DND-41 (cell line): Measurements from ENCODE around the gene ICAM1.

Experiments
- ATAC-seq: fragments of 200-7000 bp; cut with Tn5 transposase; 3 replicates; pipeline ENCODE4 v1.9.1; 2021; ENCODE audit warnings: low read depth; ENCODE audit not compliant: insufficient read depth
- DNase-seq: peaks from one replicate; pipeline ENCODE4 v3.0.0-alpha.2; 2020
- H2AFZ ChIP-seq: 2 replicates; pipeline ENCODE4 v1.6.0; 2012; ENCODE audit warnings: low read depth, low read length
- H3K27ac ChIP-seq: 2 replicates; pipeline ENCODE4 v1.5.1; 2012; ENCODE audit warnings: low read length, inconsistent platforms
- H3K27me3 ChIP-seq: fragments of 200-600 bp; sonication (generic); 2 replicates; pipeline ENCODE4 v1.6.0; 2012; ENCODE audit warnings: low read length, mild to moderate bottlenecking, inconsistent platforms; ENCODE audit not compliant: insufficient read depth, poor library complexity
- H3K36me3 ChIP-seq: 2 replicates; pipeline ENCODE4 v1.5.1; 2012; ENCODE audit warnings: low read length, inconsistent platforms; ENCODE audit not compliant: insufficient read depth
- H3K4me1 ChIP-seq: 2 replicates; pipeline ENCODE4 v1.5.1; 2012; ENCODE audit warnings: mild to moderate bottlenecking, low read length; ENCODE audit not compliant: insufficient read depth
- H3K4me2 ChIP-seq: 2 replicates; pipeline ENCODE4 v1.6.0; 2012; ENCODE audit warnings: mild to moderate bottlenecking, moderate library complexity, low read length, inconsistent platforms; ENCODE audit not compliant: insufficient read depth
- H3K4me3 ChIP-seq, 2 experiments: fragments of 200-600 bp in 1 of 2; shearing (Covaris generic) in 1 of 2; 2 replicates each; pipeline ENCODE4 v1.5.1; 2012 to 2016; ENCODE audit warnings: inconsistent platforms in 2 of 2, low read length in 2 of 2, mild to moderate bottlenecking in 2 of 2, low read depth in 1 of 2, moderate library complexity in 1 of 2
- H3K79me2 ChIP-seq: 2 replicates; pipeline ENCODE4 v1.6.0; 2012; ENCODE audit warnings: low read length, inconsistent platforms; ENCODE audit not compliant: insufficient read depth
- H3K9ac ChIP-seq: 2 replicates; pipeline ENCODE4 v1.6.0; 2012; ENCODE audit warnings: low read depth, mild to moderate bottlenecking, inconsistent platforms, low read length, moderate library complexity
- H3K9me3 ChIP-seq: 2 replicates; pipeline ENCODE4 v1.5.1; 2012; ENCODE audit warnings: low read length, moderate library complexity, mild to moderate bottlenecking, inconsistent platforms; ENCODE audit not compliant: insufficient read depth, severe bottlenecking
- H4K20me1 ChIP-seq: 2 replicates; pipeline ENCODE4 v1.6.0; 2012; ENCODE audit warnings: low read length; ENCODE audit not compliant: insufficient read depth
- CTCF ChIP-seq: IDR thresholded peaks from 2 replicates; pipeline ENCODE4 v1.5.1; 2012; ENCODE audit warnings: borderline replicate concordance, low read length, moderate library complexity, mild to moderate bottlenecking; ENCODE audit not compliant: poor library complexity, severe bottlenecking; ENCODE audit errors: extremely low read depth
- EZH2 ChIP-seq: IDR thresholded peaks from 3 replicates; pipeline ENCODE4 v1.6.1; 2012; ENCODE audit warnings: borderline replicate concordance, low read depth, mild to moderate bottlenecking, moderate library complexity, low read length, inconsistent platforms; ENCODE audit not compliant: severe bottlenecking

Gene ICAM1

GRCh38 chr19:10333758-10334587 lies 63.1 kb downstream of the ICAM1 start:
- DNase-seq: no peak
- Histone ChIP-seq H3K79me2 (peaks cover 62% of the 10 kb centered on the region), H3K9ac (peak overlapping the region; percentile 98), H4K20me1 (peaks cover 36% of the 10 kb centered on the region), H3K4me2 (peak overlapping the region; percentile 68), H3K9me3 (no peaks in the 10 kb centered on the region), H3K4me3 (peak overlapping the region; percentile 20 to 94; a peak in 3 of 4 replicates), H3K4me1 (peaks cover 37% of the 10 kb centered on the region), H3K36me3 (peaks cover 45% of the 10 kb centered on the region), H3K27me3 (no peaks in the 10 kb centered on the region), H3K27ac (peak overlapping the region; percentile 72), H2AFZ (peak overlapping the region; percentile 80)
- TF ChIP-seq EZH2 (no peak), CTCF (no peak)
- peak; percentile 41 for ATAC-seq

DNA sequence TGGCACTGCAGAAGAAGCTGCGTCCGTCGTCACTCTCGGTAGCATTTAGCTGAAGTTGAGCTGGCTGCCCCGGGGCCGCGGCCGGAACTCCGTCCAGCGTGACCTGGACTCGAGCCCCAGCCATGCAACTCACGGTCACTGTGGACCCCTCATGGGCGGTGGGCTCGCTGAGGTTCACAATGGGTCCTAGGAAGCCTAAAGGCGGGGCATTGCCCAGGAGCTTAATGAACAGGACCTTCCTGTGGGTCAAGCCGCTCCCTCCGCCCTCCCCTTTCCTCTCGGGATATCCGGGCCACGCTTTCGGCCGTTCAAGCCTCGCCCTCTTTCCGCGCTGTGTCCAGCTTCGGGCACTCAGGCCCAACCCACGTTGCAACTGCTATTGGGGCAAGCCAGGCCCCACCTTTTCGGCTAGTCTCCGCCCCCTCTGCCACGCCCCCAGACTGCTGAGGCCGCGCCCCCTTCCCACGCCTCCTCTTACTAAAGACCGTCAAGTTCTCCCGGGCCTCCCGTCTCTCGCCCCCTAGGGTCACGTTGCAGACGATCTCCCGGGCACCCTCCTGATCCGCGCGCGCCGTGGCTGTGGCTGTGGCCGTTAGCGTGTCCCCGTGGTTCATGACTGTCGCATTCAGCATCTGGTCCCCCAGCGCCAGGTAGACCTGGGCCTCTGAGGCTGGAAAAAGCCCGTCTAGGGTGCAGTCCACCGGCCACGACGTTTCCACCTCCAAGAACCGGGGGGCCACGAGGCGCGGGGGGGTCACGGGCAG lies 63.9 kb downstream of the ICAM1 start:
- peak overlapping the region; percentile 72; the same call in 1 of the 2 replicates for H3K27ac ChIP-seq
- no peaks in the 10 kb centered on the region for H3K9me3 ChIP-seq
- no peak overlapping the region for H2AFZ ChIP-seq
- H3K4me3 ChIP-seq: peak overlapping the region in 1 of 2 experiments; percentile 94; a peak in 2 of 4 replicates
- peaks cover 28% of the 10 kb centered on the region for H4K20me1 ChIP-seq
- peak overlapping the region; percentile 98; the same call in 1 of the 2 replicates for H3K9ac ChIP-seq
- H3K36me3 ChIP-seq: peaks cover 37% of the 10 kb centered on the region
- peaks cover 55% of the 10 kb centered on the region for H3K79me2 ChIP-seq
- H3K27me3 ChIP-seq: no peaks in the 10 kb centered on the region
- peak overlapping the region; percentile 68 for H3K4me2 ChIP-seq
- TF ChIP-seq CTCF: no peak
- TF ChIP-seq EZH2: no peak
- ATAC-seq: no peak
- DNase-seq: peak; percentile 56
- H3K4me1 ChIP-seq: peaks cover 45% of the 10 kb centered on the region

- Histone ChIP-seq H4K20me1 (peaks cover 21% of the 10 kb centered on the region), H3K79me2 (peaks cover 48% of the 10 kb centered on the region), H3K4me1 (peaks cover 52% of the 10 kb centered on the region), H3K4me3 (no peak overlapping the region), H3K4me2 (no peak overlapping the region), H3K9ac (no peak overlapping the region), H2AFZ (no peak overlapping the region), H3K27me3 (no peaks in the 10 kb centered on the region), H3K27ac (no peak overlapping the region), H3K36me3 (peaks cover 30% of the 10 kb centered on the region), H3K9me3 (no peaks in the 10 kb centered on the region)
- DNase-seq (no peak), ATAC-seq (no peak)
- no peak for TF ChIP-seq EZH2
- no peak for TF ChIP-seq CTCF
These were observed 64.5 kb downstream of the ICAM1 start for GRCh38 chr19:10335352-10335985.
